Activated naive CD8-positive, alpha-beta T cell treated with anti-CD3 and anti-CD28 coated beads for 36 hours (primary cell): ENCODE data around the gene FMO3. TPM values are rescaled to one million over a fixed set of nuclear protein-coding genes. Genes with fewer than 3 reads are reported as not detected.

Experiments used
- DNase-seq: peaks from one replicate; pipeline ENCODE4 v3.0.0; 2021
- H3K27ac Mint-ChIP-seq: one replicate; pipeline ENCODE4 v1.8.0; 2022; ENCODE audit warnings: mild to moderate bottlenecking, moderate library complexity, mixed read lengths
- H3K27me3 Mint-ChIP-seq: one replicate; pipeline ENCODE4 v1.8.0; 2022; ENCODE audit warnings: mild to moderate bottlenecking, mixed read lengths
- H3K36me3 Mint-ChIP-seq: one replicate; pipeline ENCODE4 v1.8.0; 2021; ENCODE audit warnings: mild to moderate bottlenecking, mixed read lengths
- H3K4me1 Mint-ChIP-seq: one replicate; pipeline ENCODE4 v1.8.0; 2021; ENCODE audit warnings: mixed read lengths
- H3K4me3 Mint-ChIP-seq: one replicate; pipeline ENCODE4 v1.8.0; 2022; ENCODE audit warnings: mild to moderate bottlenecking, moderate library complexity, mixed read lengths
- H3K9me3 Mint-ChIP-seq: one replicate; pipeline ENCODE4 v1.8.0; 2022; ENCODE audit warnings: mixed read lengths
- total RNA-seq, 2 experiments: library from RNA; stranded (reverse); gene quantifications; one replicate each; pipeline ENCODE4 v1.2.3, GENCODE V29; 2021

Gene FMO3
- total RNA-seq, result not detected

DNA sequence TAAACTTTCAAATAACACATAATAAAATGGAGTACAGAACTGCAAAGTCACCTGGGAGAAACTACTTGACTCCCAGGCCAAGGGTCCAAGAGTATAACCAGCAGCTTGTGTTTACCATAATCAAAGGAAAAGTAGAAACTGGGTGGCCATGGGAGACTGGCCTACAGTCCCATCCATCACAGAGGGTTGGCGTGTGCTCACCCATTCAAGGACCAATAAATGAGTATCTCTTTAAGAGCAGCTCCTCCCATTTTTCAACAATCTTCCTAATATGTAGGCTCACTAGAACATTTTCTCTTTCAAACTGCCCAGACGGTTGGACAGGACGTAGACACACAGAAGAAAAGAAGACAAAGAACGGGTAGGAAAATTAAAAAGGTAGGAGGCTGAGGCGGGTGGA lies at the start of gene FMO3:
Gene FMO3 (plus strand): TSS at position 302 of the 400 bp plus-strand sequence. CDS start 1,754 bp downstream, outside the sequence.
- Mint-ChIP-seq H3K4me3 (no peak within 1 kb of the TSS), H3K9me3 (no peaks in the 10 kb centered on the region), H3K36me3 (no peaks in the 10 kb centered on the region), H3K27me3 (no peaks in the 10 kb centered on the region), H3K4me1 (no peaks in the 10 kb centered on the region), H3K27ac (no peak within 1 kb of the TSS)
- no peak for DNase-seq

GRCh38 chr1:171048014-171048413 lies 42.7 kb upstream of the FMO3 start:
- peaks cover 26% of the 10 kb centered on the region for H3K9me3 Mint-ChIP-seq
- H3K4me3 Mint-ChIP-seq, result no peak overlapping the region
- no peaks in the 10 kb centered on the region for H3K4me1 Mint-ChIP-seq
- no peak for DNase-seq
- no peak overlapping the region for H3K27ac Mint-ChIP-seq
- H3K27me3 Mint-ChIP-seq, result peaks cover 11% of the 10 kb centered on the region
- H3K36me3 Mint-ChIP-seq, result peaks cover 2% of the 10 kb centered on the region

DNA sequence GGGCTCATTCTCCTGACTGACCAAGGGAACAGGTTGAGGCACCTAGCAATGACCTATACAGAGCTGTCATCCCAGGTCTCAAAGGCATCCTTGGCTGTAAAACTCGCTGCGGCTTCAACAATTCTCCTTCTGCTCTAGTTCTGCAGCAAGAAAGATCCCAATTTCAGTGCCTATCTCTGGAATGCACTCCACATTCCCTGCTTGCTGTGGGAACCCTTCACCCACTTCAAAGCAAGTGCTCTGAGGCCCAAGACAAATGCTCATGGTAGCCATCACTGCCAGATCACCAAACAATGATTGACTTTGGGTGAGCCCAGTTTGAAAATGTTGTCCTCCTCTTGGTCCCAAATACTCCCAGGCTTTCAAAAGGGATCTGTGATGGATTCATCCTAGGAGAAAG lies 37.7 kb upstream of the FMO3 start:
- H3K9me3 Mint-ChIP-seq, result peaks cover 5% of the 10 kb centered on the region
- no peaks in the 10 kb centered on the region for H3K4me1 Mint-ChIP-seq
- no peak overlapping the region for H3K27ac Mint-ChIP-seq
- H3K27me3 Mint-ChIP-seq, result peaks cover 14% of the 10 kb centered on the region
- H3K4me3 Mint-ChIP-seq, result no peak overlapping the region
- no peak for DNase-seq
- H3K36me3 Mint-ChIP-seq, result peaks cover 2% of the 10 kb centered on the region

GRCh38 chr1:171055966-171056643 lies 34.6 kb upstream of the FMO3 start:
- no peak overlapping the region for H3K27ac Mint-ChIP-seq
- H3K27me3 Mint-ChIP-seq, result peaks cover 9% of the 10 kb centered on the region
- peaks cover 2% of the 10 kb centered on the region for H3K36me3 Mint-ChIP-seq
- H3K4me3 Mint-ChIP-seq, result no peak overlapping the region
- peaks cover 1% of the 10 kb centered on the region for H3K9me3 Mint-ChIP-seq
- no peak for DNase-seq
- H3K4me1 Mint-ChIP-seq, result no peaks in the 10 kb centered on the region

- Mint-ChIP-seq H3K27ac (no peak overlapping the region), H3K9me3 (no peaks in the 10 kb centered on the region), H3K4me1 (no peaks in the 10 kb centered on the region), H3K36me3 (no peaks in the 10 kb centered on the region), H3K27me3 (no peaks in the 10 kb centered on the region), H3K4me3 (no peak overlapping the region)
- DNase-seq, result no peak
These were observed 29.1 kb upstream of the FMO3 start for GRCh38 chr1:171061425-171062143.

- H3K4me1 Mint-ChIP-seq, result no peaks in the 10 kb centered on the region
- no peaks in the 10 kb centered on the region for H3K36me3 Mint-ChIP-seq
- H3K4me3 Mint-ChIP-seq, result no peak overlapping the region
- H3K27ac Mint-ChIP-seq, result no peak overlapping the region
- no peak for DNase-seq
- no peaks in the 10 kb centered on the region for H3K27me3 Mint-ChIP-seq
- H3K9me3 Mint-ChIP-seq, result no peaks in the 10 kb centered on the region
These were observed 27.8 kb upstream of the FMO3 start for GRCh38 chr1:171062902-171063301.

- no peaks in the 10 kb centered on the region for H3K36me3 Mint-ChIP-seq
- no peaks in the 10 kb centered on the region for H3K27me3 Mint-ChIP-seq
- no peak overlapping the region for H3K27ac Mint-ChIP-seq
- no peak overlapping the region for H3K4me3 Mint-ChIP-seq
- no peak for DNase-seq
- peaks cover 1% of the 10 kb centered on the region for H3K9me3 Mint-ChIP-seq
- H3K4me1 Mint-ChIP-seq, result no peaks in the 10 kb centered on the region
These were observed 15.7 kb upstream of the FMO3 start for GRCh38 chr1:171075041-171075440.

- DNase-seq, result no peak
- Mint-ChIP-seq H3K9me3 (no peaks in the 10 kb centered on the region), H3K27me3 (no peaks in the 10 kb centered on the region), H3K27ac (no peak overlapping the region), H3K4me3 (no peak overlapping the region), H3K4me1 (no peaks in the 10 kb centered on the region), H3K36me3 (no peaks in the 10 kb centered on the region)
These were observed 9.4 kb upstream of the FMO3 start for GRCh38 chr1:171081314-171081753.

GRCh38 chr1:171081763-171082201 lies 8.9 kb upstream of the FMO3 start:
- DNase-seq, result no peak
- Mint-ChIP-seq H3K9me3 (no peaks in the 10 kb centered on the region), H3K36me3 (no peaks in the 10 kb centered on the region), H3K4me3 (no peak overlapping the region), H3K27ac (no peak overlapping the region), H3K27me3 (no peaks in the 10 kb centered on the region), H3K4me1 (no peaks in the 10 kb centered on the region)

DNA sequence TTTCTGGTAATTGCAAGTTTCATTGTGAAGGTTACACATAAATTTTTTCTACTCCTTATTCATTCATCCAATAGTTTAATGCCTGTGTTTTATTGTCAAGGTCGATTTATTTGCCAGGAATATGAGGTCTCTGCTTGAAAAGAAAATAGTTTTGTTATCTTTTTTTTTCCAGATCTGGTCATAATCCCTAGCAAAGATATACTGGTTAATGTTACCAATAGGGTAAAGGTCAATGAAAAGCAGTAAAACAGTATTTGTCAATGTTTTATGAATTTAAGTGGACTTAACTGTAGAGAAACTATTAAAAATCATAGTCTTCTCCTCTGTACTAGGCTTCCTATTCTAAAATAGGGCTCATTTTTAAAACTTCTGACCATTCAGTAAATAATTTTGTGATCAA lies 8.1 kb upstream of the FMO3 start:
- Mint-ChIP-seq H3K4me1 (no peaks in the 10 kb centered on the region), H3K27ac (no peak overlapping the region), H3K27me3 (no peaks in the 10 kb centered on the region), H3K4me3 (no peak overlapping the region), H3K36me3 (no peaks in the 10 kb centered on the region), H3K9me3 (no peaks in the 10 kb centered on the region)
- no peak for DNase-seq

- H3K27me3 Mint-ChIP-seq, result no peaks in the 10 kb centered on the region
- no peak for DNase-seq
- no peaks in the 10 kb centered on the region for H3K36me3 Mint-ChIP-seq
- no peaks in the 10 kb centered on the region for H3K4me1 Mint-ChIP-seq
- H3K9me3 Mint-ChIP-seq, result no peaks in the 10 kb centered on the region
- no peak overlapping the region for H3K27ac Mint-ChIP-seq
- no peak overlapping the region for H3K4me3 Mint-ChIP-seq
These were observed 7.5 kb upstream of the FMO3 start for GRCh38 chr1:171083222-171083621.

GRCh38 chr1:171084091-171084490 lies 6.6 kb upstream of the FMO3 start:
- Mint-ChIP-seq H3K4me1 (no peaks in the 10 kb centered on the region), H3K27me3 (no peaks in the 10 kb centered on the region), H3K27ac (no peak overlapping the region), H3K4me3 (no peak overlapping the region), H3K36me3 (no peaks in the 10 kb centered on the region), H3K9me3 (no peaks in the 10 kb centered on the region)
- DNase-seq, result no peak

DNA sequence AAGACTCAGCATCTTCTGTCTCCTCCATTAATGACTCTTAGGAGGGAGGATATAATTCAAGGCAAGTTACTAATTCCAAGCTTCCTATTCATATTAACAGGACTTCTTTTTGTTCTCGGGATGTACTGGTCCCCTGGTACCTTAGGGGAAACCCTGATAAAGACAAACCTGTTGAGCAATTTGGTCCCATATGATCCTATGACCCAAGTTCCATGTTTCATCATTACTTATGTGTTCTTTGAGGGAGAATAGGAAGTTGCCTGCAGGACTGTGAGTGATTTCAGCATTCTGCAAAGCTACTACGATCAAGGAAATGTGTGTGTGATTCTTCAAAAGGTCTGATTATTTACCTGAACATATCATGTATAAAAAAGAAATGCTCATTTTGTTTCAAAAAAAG lies 5.8 kb upstream of the FMO3 start:
- no peak overlapping the region for H3K4me3 Mint-ChIP-seq
- DNase-seq, result no peak
- H3K4me1 Mint-ChIP-seq, result no peaks in the 10 kb centered on the region
- H3K27me3 Mint-ChIP-seq, result no peaks in the 10 kb centered on the region
- no peaks in the 10 kb centered on the region for H3K36me3 Mint-ChIP-seq
- no peak overlapping the region for H3K27ac Mint-ChIP-seq
- H3K9me3 Mint-ChIP-seq, result no peaks in the 10 kb centered on the region

DNA sequence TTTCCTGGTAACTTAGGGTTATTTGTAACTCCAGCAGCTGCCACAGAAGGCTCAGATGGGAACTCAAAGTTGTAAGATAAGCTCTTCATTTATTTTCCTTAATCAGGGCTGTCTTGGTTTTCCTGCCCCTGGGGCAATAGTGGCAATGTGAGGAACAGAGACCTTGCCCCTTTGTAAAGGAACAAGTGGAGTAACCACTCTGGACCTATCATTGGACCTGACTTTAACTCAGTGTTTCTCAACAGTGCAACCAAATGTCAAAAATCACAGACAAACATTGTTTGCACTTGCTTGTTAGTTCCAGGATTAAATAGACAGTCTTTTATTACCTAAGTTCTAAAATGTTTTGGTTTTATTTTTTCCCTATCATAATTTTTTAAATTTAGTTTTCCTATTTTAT lies 2.8 kb upstream of the FMO3 start:
- DNase-seq, result no peak
- Mint-ChIP-seq H3K9me3 (no peaks in the 10 kb centered on the region), H3K4me1 (no peaks in the 10 kb centered on the region), H3K36me3 (no peaks in the 10 kb centered on the region), H3K27ac (no peak overlapping the region), H3K4me3 (no peak overlapping the region), H3K27me3 (no peaks in the 10 kb centered on the region)

GRCh38 chr1:171103862-171104261 lies 13.2 kb downstream of the FMO3 start:
- no peak for DNase-seq
- H3K4me1 Mint-ChIP-seq, result no peaks in the 10 kb centered on the region
- H3K27ac Mint-ChIP-seq, result no peak overlapping the region
- H3K9me3 Mint-ChIP-seq, result no peaks in the 10 kb centered on the region
- no peak overlapping the region for H3K4me3 Mint-ChIP-seq
- H3K27me3 Mint-ChIP-seq, result peaks cover 9% of the 10 kb centered on the region
- H3K36me3 Mint-ChIP-seq, result no peaks in the 10 kb centered on the region
